PC-3 (cell line): Measurements from ENCODE around the gene FAAP100. TPM values are rescaled to one million over a fixed set of nuclear protein-coding genes. Genes with fewer than 3 reads are reported as not detected.

Source experiments
- ATAC-seq: fragments of 200-7000 bp; cut with Tn5 transposase; 2 replicates; pipeline ENCODE4 v1.9.1; 2020; ENCODE audit warnings: mild to moderate bottlenecking, moderate library complexity
- BruUV-seq: library from RNA; stranded (reverse); fragments of 400-500 nt; replicated peaks from 2 replicates; lab custom pipeline; 2021; lab: Mats Ljungman, UMichigan
- CTCF ChIA-PET: fragments of 300-600 bp; sonication (Branson Sonifier 250); formaldehyde crosslinking; loops from one replicate; lab custom pipeline; 2022; ENCODE audit warnings: antibody characterized with exemption; lab: Charles Lee
- POLR2A ChIA-PET: fragments of 300-600 bp; sonication (Branson Sonifier 250); formaldehyde crosslinking; loops from one replicate; lab custom pipeline; 2022; ENCODE audit warnings: antibody characterized with exemption; ENCODE audit not compliant: unreplicated experiment; lab: Charles Lee
- DNase-seq: peaks from one replicate; pipeline ENCODE4 v3.0.0-alpha.2; 2015
- H2AFZ ChIP-seq: fragments of 300-600 bp; sonication (generic); 2 replicates; pipeline ENCODE4 v1.6.0; 2016; ENCODE audit warnings: antibody characterized with exemption, low read length
- H3F3A ChIP-seq: fragments of 300-600 bp; sonication (generic); one replicate; pipeline ENCODE4 v1.6.0; 2017; ENCODE audit warnings: antibody characterized with exemption, low read length, control low read depth, mild to moderate bottlenecking; ENCODE audit not compliant: unreplicated experiment
- H3K27ac ChIP-seq: fragments of 300-600 bp; sonication (generic); 2 replicates; pipeline ENCODE4 v1.5.1; 2016; ENCODE audit warnings: mild to moderate bottlenecking, low read length
- H3K27me3 ChIP-seq: fragments of 300-600 bp; sonication (generic); 2 replicates; pipeline ENCODE4 v1.6.1; 2016; ENCODE audit warnings: low read length, mixed read lengths
- H3K36me3 ChIP-seq: fragments of 300-600 bp; sonication (generic); 2 replicates; pipeline ENCODE4 v1.6.1; 2016; ENCODE audit warnings: low read depth, mixed run types, low read length, mixed read lengths
- H3K4me1 ChIP-seq: fragments of 300-600 bp; sonication (generic); 2 replicates; pipeline ENCODE4 v1.5.1; 2016; ENCODE audit warnings: low read length; ENCODE audit not compliant: insufficient read depth
- H3K4me2 ChIP-seq: fragments of 300-600 bp; sonication (generic); 2 replicates; pipeline ENCODE4 v1.6.0; 2016; ENCODE audit warnings: low read length
- H3K4me3 ChIP-seq: fragments of 300-600 bp; sonication (generic); 2 replicates; pipeline ENCODE4 v1.5.1; 2016; ENCODE audit warnings: mild to moderate bottlenecking, low read length, mixed read lengths
- H3K79me2 ChIP-seq: fragments of 300-600 bp; sonication (generic); 2 replicates; pipeline ENCODE4 v1.6.1; 2017; ENCODE audit warnings: low read length, mixed read lengths
- H3K9ac ChIP-seq: fragments of 300-600 bp; sonication (generic); 2 replicates; pipeline ENCODE4 v1.6.0; 2016; ENCODE audit warnings: mild to moderate bottlenecking, low read length
- H3K9me2 ChIP-seq: fragments of 300-600 bp; sonication (generic); replicated peaks from 2 replicates; pipeline ENCODE4 v1.6.1; 2016; ENCODE audit warnings: mixed run types, low read length, mixed read lengths
- H3K9me3 ChIP-seq: fragments of 300-600 bp; sonication (generic); 2 replicates; pipeline ENCODE4 v1.6.1; 2016; ENCODE audit warnings: low read length, mixed read lengths
- H4K20me1 ChIP-seq: fragments of 300-600 bp; sonication (generic); 2 replicates; pipeline ENCODE4 v1.6.1; 2016; ENCODE audit warnings: low read length, mixed read lengths
- EZH2 ChIP-seq: fragments of 300-600 bp; sonication (generic); IDR thresholded peaks from one replicate; pipeline ENCODE4 v1.6.1; 2017; ENCODE audit warnings: antibody characterized with exemption, mild to moderate bottlenecking, low read length; ENCODE audit not compliant: unreplicated experiment
- EZH2phosphoT487 ChIP-seq: fragments of 300-600 bp; sonication (generic); IDR thresholded peaks from 2 replicates; pipeline ENCODE4 v1.6.1; 2018; ENCODE audit warnings: mild to moderate bottlenecking, antibody characterized with exemption, low read length, borderline replicate concordance
- intact Hi-C: fragments of 100-400 bp; cut with micrococcal nuclease; formaldehyde crosslinking; loops from 2 replicates; pipeline ENCODE4 v1.9.0; 2023
- total RNA-seq: library from RNA; depleted of rRNA; stranded (reverse); fragments of >200 nt; gene quantifications from 2 replicates; pipeline ENCODE4 v1.2.3, GENCODE V29; 2014
- TF ChIP-seq, protein P1 (sequence below): fragments of 300-600 bp; sonication (generic); conservative IDR thresholded peaks from 2 replicates; pipeline ENCODE4 v1.5.1; 2017; ENCODE audit warnings: antibody characterized with exemption, low read depth, mild to moderate bottlenecking, low read length

Gene FAAP100
- total RNA-seq, 1 experiment from 2014 or later = 23.3 TPM

DNA sequence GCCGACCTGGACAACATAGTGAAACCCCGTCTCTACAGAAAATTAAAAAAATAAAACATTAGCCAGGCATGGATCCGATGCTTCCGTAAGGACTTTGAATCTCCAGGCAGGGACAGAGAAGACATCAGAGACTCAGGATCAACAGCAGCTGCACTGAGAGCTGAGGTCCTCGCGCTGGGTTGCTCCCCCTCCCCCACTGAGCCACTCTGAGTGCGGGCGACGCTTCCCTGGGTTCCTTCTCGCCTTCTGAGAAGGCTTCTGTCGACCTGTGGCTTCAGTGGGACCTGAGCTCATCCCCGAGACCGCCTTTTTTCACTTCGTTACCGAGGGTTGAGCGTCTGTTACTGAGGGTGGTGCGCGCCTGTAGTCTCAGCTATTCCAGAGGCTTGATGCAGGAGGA is 60.0 kb downstream of the FAAP100 start:
- no peak overlapping the region for H3K9ac ChIP-seq
- POLR2A ChIA-PET = no interaction called here
- DNase-seq (no peak), ATAC-seq (no peak)
- BruUV-seq = no TSS peak
- H3K4me2 ChIP-seq = no peak overlapping the region
- H3K27me3 ChIP-seq = no peaks in the 10 kb centered on the region
- peaks cover 16% of the 10 kb centered on the region for H3K4me1 ChIP-seq
- no peaks in the 10 kb centered on the region for H3K9me2 ChIP-seq
- H4K20me1 ChIP-seq = no peaks in the 10 kb centered on the region
- no peaks in the 10 kb centered on the region for H3K79me2 ChIP-seq
- H3K4me3 ChIP-seq = no peak overlapping the region
- no peak overlapping the region for H3K27ac ChIP-seq
- H3K9me3 ChIP-seq = no peaks in the 10 kb centered on the region
- no peaks in the 10 kb centered on the region for H3K36me3 ChIP-seq
- H3F3A ChIP-seq = no peaks in the 10 kb centered on the region
- intact Hi-C loops = no loop called here
- CTCF ChIA-PET = no interaction called here
- H2AFZ ChIP-seq = no peak overlapping the region
- no peak for TF ChIP-seq EZH2

- H3F3A ChIP-seq = no peaks in the 10 kb centered on the region
- intact Hi-C loops = no loop called here
- no peak for DNase-seq
- no peaks in the 10 kb centered on the region for H3K9me2 ChIP-seq
- BruUV-seq = no TSS peak
- POLR2A ChIA-PET = no interaction called here
- no peaks in the 10 kb centered on the region for H3K27me3 ChIP-seq
- H2AFZ ChIP-seq = no peak overlapping the region
- no peaks in the 10 kb centered on the region for H3K79me2 ChIP-seq
- no peaks in the 10 kb centered on the region for H3K36me3 ChIP-seq
- no peak overlapping the region for H3K9ac ChIP-seq
- no peak for ATAC-seq
- no peaks in the 10 kb centered on the region for H4K20me1 ChIP-seq
- TF ChIP-seq, protein P1, sequence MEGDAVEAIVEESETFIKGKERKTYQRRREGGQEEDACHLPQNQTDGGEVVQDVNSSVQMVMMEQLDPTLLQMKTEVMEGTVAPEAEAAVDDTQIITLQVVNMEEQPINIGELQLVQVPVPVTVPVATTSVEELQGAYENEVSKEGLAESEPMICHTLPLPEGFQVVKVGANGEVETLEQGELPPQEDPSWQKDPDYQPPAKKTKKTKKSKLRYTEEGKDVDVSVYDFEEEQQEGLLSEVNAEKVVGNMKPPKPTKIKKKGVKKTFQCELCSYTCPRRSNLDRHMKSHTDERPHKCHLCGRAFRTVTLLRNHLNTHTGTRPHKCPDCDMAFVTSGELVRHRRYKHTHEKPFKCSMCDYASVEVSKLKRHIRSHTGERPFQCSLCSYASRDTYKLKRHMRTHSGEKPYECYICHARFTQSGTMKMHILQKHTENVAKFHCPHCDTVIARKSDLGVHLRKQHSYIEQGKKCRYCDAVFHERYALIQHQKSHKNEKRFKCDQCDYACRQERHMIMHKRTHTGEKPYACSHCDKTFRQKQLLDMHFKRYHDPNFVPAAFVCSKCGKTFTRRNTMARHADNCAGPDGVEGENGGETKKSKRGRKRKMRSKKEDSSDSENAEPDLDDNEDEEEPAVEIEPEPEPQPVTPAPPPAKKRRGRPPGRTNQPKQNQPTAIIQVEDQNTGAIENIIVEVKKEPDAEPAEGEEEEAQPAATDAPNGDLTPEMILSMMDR = no peak
- no peak for TF ChIP-seq EZH2phosphoT487
- TF ChIP-seq EZH2 = no peak
- H3K27ac ChIP-seq = no peak overlapping the region
- no peaks in the 10 kb centered on the region for H3K9me3 ChIP-seq
- CTCF ChIA-PET = no interaction called here
- H3K4me2 ChIP-seq = no peak overlapping the region
- no peak overlapping the region for H3K4me3 ChIP-seq
- H3K4me1 ChIP-seq = peaks cover 16% of the 10 kb centered on the region
Observed at GRCh38 chr17:81491761-81492160, 60.4 kb downstream of the FAAP100 start.

DNA sequence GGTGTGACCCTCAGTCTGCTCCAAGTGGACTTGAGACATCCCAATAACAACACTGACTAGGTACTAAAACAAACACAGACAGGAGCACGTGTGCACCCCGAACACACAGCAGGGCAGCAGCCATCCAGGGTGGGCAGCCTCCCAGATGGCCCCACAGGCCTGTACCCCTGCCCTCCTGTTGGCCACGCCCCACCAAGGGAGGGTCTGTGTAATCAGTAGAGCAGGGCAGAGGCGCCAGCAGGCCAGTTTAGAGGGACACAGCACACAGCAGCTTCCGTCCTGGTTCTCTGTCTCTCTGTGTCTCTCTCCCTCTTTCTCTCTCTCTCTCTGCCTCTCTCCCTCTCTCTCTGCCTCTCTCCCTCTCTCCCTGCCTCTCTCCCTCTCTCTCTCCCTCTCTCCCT is 61.0 kb downstream of the FAAP100 start:
- Histone ChIP-seq H3K9me2 (no peaks in the 10 kb centered on the region), H3K9me3 (no peaks in the 10 kb centered on the region), H3K27ac (no peak overlapping the region), H3K4me1 (peaks cover 16% of the 10 kb centered on the region), H3K4me2 (0 out of 2 replicates have a peak overlapping the region, but pooled peaks have one; percentile 26), H4K20me1 (no peaks in the 10 kb centered on the region), H3K4me3 (no peak overlapping the region), H3K79me2 (no peaks in the 10 kb centered on the region), H3K9ac (no peak overlapping the region), H2AFZ (peak overlapping the region; percentile 63; the same call in 1 of the 2 replicates), H3K36me3 (no peaks in the 10 kb centered on the region), H3K27me3 (no peaks in the 10 kb centered on the region), H3F3A (no peaks in the 10 kb centered on the region)
- no TSS peak for BruUV-seq
- ChIA-PET CTCF (no interaction called here), POLR2A (interaction anchor here (0.6 kb wide), 1 partner anchor 34 kb away, joined by 3 read pairs; no protein-coding TSS in a partner anchor)
- intact Hi-C loops = no loop called here
- peak; percentile 22 for ATAC-seq
- DNase-seq = peak; percentile 22
- TF ChIP-seq EZH2 (no peak), EZH2phosphoT487 (no peak)
- TF ChIP-seq, protein P1 = no peak
